Osteocyte (in vitro differentiated cells): ENCODE measurements around the gene POMP. TPM values are rescaled to one million over a fixed set of nuclear protein-coding genes. Genes with fewer than 3 reads are reported as not detected.
A peak's percentile ranks its signal among the peaks of the same experiment; 100 is the strongest.

ENCODE experiments used
- DNase-seq: peaks from one replicate; pipeline ENCODE4 v3.0.0; 2021; ENCODE audit warnings: mixed read lengths; ENCODE audit not compliant: unreplicated experiment; ENCODE audit errors: extremely low spot score
- H3K27ac Mint-ChIP-seq: one replicate; pipeline ENCODE4 v1.8.0; 2021; ENCODE audit warnings: mild to moderate bottlenecking, mixed read lengths; ENCODE audit not compliant: unreplicated experiment
- H3K27me3 Mint-ChIP-seq: one replicate; pipeline ENCODE4 v1.8.0; 2021; ENCODE audit warnings: mixed read lengths; ENCODE audit not compliant: unreplicated experiment
- H3K36me3 Mint-ChIP-seq: one replicate; pipeline ENCODE4 v1.8.0; 2021; ENCODE audit warnings: mixed read lengths; ENCODE audit not compliant: unreplicated experiment
- H3K4me1 Mint-ChIP-seq: one replicate; pipeline ENCODE4 v1.8.0; 2021; ENCODE audit warnings: mixed read lengths; ENCODE audit not compliant: unreplicated experiment
- H3K4me3 Mint-ChIP-seq: one replicate; pipeline ENCODE4 v1.8.0; 2021; ENCODE audit warnings: mild to moderate bottlenecking, moderate library complexity, mixed read lengths; ENCODE audit not compliant: unreplicated experiment
- H3K9me3 Mint-ChIP-seq: one replicate; pipeline ENCODE4 v1.8.0; 2021; ENCODE audit warnings: mixed read lengths; ENCODE audit not compliant: unreplicated experiment
- CTCF ChIP-seq: fragments of 200-600 bp; sonication (generic); IDR thresholded peaks from 2 replicates; pipeline ENCODE4 v1.5.0; 2021; ENCODE audit warnings: antibody characterized with exemption, mild to moderate bottlenecking, moderate library complexity
- total RNA-seq: library from RNA; stranded (reverse); gene quantifications from 2 replicates; pipeline ENCODE4 v1.2.1, GENCODE V29; 2021

Gene POMP
- total RNA-seq, 1 donor from 2014 or later = 74.9 TPM

- Mint-ChIP-seq H3K4me3 (peak overlapping the region; percentile 92), H3K27me3 (no peaks in the 10 kb centered on the region), H3K9me3 (no peaks in the 10 kb centered on the region), H3K27ac (peak overlapping the region; percentile 98), H3K36me3 (no peaks in the 10 kb centered on the region), H3K4me1 (peaks cover 32% of the 10 kb centered on the region)
- DNase-seq = no peak
- no peak for TF ChIP-seq CTCF
Measured at GRCh38 chr13:28718196-28718542, 59.2 kb downstream of the POMP start.

DNA sequence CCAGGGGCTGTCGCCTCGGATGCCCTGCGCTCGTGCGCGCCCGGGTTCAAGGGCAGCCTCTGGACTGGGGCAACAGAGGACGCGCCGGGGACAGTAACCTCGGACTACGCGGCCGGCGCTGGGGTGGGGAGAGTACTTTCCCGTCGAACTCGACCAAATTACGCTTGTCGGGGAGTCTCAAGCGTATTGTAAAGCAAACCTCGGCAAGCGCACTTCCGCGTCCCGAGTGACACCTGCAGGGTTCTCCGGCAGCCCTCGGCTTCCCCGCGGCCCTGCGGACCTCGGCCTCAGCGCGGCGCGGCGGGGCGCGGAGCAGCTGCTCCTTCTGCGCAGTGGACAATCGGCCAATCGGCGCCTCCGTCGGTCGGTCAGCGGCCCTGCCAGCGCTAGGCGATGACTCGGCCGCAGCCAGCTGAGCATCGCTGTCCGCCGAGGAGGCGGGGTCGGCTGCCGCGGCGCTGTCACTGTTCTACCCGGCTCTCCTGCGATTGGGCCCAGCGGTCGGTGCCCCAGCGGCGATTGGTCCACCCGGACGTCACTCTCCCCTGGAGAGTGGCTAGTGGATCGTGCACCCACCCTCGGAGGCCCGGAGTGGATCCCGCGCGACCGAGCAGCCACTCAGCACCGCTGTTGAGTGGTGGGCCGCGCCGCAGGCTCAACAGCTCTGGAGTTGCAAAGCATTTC, 59.8 kb downstream of the POMP start, which contains the start of gene SLC46A3:
TSS of gene SLC46A3 (minus strand) at position 428 of the 684 bp plus-strand sequence. CDS start 972 bp downstream, outside the sequence.
- peak within 1 kb of the TSS; percentile 92 for H3K4me3 Mint-ChIP-seq
- no peaks in the 10 kb centered on the region for H3K36me3 Mint-ChIP-seq
- peak; percentile 99 for DNase-seq
- H3K27me3 Mint-ChIP-seq = no peaks in the 10 kb centered on the region
- peak within 1 kb of the TSS; percentile 98 for H3K27ac Mint-ChIP-seq
- peaks cover 32% of the 10 kb centered on the region for H3K4me1 Mint-ChIP-seq
- no peaks in the 10 kb centered on the region for H3K9me3 Mint-ChIP-seq
- TF ChIP-seq CTCF = peak; percentile 19

DNA sequence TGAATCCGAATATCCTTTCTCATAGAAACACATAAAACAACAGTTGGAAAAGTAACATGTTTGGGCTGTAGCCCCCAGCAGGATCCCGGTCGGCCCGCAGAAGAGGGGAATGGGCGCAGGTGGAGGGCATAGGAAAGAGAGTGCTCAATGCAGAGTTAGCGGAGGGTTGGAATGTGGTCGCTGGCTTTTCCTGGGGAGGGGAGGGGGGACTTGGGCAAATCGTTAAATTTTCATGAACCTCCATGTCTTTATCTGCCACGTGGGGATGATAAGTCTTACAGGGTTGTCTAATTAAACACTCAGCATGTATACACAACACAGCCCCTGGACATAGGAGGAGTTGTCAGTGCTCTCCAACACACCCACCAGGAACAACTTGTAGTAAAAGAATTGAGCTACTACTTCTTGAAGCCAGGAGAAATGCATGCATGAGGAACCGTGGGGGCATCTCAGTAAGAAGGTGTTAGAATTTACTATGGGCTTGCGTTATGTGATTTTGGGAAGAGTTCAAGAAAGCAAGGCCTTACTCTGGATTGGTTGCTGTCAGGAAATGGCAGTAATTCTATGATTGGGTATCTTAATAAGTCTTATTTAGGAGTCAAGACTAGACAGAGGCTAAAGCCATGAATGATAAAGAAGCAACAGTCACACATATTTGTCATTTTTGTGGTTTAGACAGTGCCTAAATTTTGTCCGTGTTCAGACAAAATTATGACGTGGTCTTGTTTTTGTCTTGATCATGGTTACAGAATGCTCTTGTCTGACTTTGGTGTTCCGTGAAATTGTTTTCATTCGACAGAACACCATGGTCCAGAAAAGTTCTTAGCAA, 60.5 kb downstream of the POMP start:
- DNase-seq = no peak
- H3K9me3 Mint-ChIP-seq = no peaks in the 10 kb centered on the region
- H3K27me3 Mint-ChIP-seq = no peaks in the 10 kb centered on the region
- H3K4me1 Mint-ChIP-seq = peaks cover 32% of the 10 kb centered on the region
- no peak for TF ChIP-seq CTCF
- peak overlapping the region; percentile 92 for H3K4me3 Mint-ChIP-seq
- H3K27ac Mint-ChIP-seq = peak overlapping the region; percentile 98
- no peaks in the 10 kb centered on the region for H3K36me3 Mint-ChIP-seq

DNA sequence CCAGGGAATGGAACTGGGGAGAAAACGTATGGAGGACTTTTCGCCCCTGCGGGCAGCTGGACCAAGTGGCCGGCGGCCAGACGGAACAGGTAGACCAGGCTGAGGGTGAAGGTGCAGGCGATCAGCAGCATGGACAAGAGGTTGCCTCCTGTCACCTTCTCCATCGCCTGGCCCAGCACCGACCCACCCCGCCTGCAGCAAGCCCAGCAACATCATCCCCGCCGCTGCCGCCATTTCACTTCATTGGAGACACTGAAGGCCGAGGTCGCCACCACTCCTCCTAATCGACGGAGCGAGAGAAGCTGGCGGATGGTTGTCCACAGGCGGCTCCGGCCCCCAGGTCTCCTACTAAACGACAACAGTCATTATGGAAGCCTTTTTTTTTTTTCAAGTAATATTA, 64.9 kb downstream of the POMP start:
- no peak overlapping the region for H3K4me3 Mint-ChIP-seq

More for the DNA sequence above, 64.9 kb downstream of the POMP start:
- DNase-seq = no peak
- no peak overlapping the region for H3K27ac Mint-ChIP-seq
- H3K36me3 Mint-ChIP-seq = no peaks in the 10 kb centered on the region
- TF ChIP-seq CTCF = no peak
- H3K4me1 Mint-ChIP-seq = peaks cover 15% of the 10 kb centered on the region
- H3K9me3 Mint-ChIP-seq = no peaks in the 10 kb centered on the region
- no peaks in the 10 kb centered on the region for H3K27me3 Mint-ChIP-seq
